AG09319 (cell line): Measurements from ENCODE around the gene BUB1B.

Experiments used
- DNase-seq: peaks from one replicate; pipeline ENCODE4 v3.0.0-alpha.2; 2010; ENCODE audit warnings: low read depth; ENCODE audit errors: extremely low read depth
- TF ChIP-seq, protein P1 (sequence below): IDR thresholded peaks from 2 replicates; pipeline ENCODE4 v1.5.1; 2011; ENCODE audit warnings: low read depth, mild to moderate bottlenecking, inconsistent platforms, low read length, moderate library complexity

The BUB1B gene

DNA sequence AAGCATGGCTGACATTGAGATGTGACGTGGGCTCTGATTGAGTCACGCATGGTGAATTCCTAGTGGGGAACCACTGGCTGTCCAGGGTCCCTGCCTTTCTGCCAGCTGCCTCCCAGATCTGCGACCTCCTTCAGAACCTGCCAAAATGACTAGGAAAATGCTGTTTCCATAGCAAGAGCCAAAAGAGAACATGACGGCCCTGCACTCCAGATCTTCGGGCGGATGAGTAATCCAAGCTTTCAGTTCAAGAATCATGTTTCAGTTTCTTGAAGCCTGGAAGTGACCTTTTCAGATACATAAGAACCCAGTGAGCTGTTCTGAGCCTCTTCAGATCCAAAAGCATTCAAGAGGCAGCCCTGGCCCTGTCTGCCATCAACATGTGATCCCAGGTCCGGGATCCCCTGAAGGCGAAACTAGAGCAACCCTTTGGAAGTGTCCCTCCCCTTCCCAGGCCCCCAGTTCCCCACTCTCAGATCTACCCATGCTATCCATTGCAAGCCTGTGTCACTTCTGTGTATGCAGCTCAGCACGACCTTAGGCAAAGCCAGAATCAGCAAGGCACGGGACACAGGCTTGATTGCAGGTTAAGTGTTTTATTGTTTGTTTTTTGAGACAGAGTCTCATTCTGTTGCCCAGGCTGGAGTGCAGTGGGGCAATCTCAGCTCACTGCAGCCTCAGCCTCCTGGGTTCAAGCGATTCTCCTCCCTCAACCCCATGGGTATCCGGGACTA lies 102.3 kb downstream of the BUB1B start:
- no peak for DNase-seq

DNA sequence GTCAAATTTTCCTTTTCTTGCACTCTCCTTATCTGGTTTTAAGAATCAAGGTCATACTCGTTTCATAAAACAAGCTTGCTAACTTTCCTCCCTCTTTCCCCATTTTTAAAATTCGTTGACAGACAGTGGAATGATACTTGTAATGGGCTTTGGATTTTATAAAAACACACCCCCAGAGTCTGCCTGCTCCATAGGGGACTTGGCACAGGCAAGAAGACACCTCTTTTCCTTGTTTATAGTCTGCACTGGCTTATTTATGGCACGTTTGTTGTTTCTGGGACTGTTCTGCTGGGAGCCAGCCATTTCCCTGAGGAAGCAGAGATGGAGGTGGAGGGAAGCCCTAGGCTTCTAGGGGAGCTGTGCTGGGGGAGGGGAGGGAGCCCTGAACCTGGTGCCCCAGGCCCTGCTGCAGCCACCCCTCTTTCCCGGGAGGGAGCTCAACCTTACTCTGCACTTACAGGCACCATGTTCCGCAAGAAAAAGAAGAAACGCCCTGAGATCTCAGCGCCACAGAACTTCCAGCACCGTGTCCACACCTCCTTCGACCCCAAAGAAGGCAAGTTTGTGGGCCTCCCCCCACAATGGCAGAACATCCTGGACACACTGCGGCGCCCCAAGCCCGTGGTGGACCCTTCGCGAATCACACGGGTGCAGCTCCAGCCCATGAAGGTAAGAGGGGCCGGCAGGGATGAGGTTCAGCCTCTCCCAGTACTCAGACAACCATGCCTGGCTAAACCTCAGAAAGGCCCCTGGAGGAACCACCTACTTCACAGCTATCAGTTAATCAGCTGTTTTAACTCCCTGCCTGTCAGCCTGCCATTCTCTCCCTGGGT lies 103.7 kb downstream of the BUB1B start:
- TF ChIP-seq, protein P1, sequence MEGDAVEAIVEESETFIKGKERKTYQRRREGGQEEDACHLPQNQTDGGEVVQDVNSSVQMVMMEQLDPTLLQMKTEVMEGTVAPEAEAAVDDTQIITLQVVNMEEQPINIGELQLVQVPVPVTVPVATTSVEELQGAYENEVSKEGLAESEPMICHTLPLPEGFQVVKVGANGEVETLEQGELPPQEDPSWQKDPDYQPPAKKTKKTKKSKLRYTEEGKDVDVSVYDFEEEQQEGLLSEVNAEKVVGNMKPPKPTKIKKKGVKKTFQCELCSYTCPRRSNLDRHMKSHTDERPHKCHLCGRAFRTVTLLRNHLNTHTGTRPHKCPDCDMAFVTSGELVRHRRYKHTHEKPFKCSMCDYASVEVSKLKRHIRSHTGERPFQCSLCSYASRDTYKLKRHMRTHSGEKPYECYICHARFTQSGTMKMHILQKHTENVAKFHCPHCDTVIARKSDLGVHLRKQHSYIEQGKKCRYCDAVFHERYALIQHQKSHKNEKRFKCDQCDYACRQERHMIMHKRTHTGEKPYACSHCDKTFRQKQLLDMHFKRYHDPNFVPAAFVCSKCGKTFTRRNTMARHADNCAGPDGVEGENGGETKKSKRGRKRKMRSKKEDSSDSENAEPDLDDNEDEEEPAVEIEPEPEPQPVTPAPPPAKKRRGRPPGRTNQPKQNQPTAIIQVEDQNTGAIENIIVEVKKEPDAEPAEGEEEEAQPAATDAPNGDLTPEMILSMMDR: no peak
- no peak for DNase-seq

More for the DNA sequence above, 102.3 kb downstream of the BUB1B start:
- TF ChIP-seq, protein P1: no peak

DNA sequence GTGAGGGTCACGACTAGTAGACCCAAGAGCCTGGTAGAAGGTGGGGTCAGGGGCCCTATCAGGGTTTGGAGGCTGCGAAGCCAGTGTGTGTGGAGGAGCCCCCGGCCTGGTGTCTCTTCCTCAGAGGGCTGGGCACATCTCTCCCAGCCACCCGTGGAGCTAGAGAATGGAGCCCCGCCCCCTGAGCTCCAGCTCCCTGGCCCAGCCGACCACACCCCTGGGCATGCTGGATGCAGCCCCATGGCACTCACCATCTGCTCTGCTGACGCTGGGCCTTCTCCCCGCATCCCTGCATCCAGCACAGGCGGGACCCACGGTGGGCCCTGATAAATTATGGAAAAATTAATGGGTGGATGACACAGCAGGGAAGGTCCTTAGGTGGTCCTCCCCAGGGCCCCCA lies 104.5 kb downstream of the BUB1B start:
- DNase-seq: no peak
- TF ChIP-seq, protein P1: no peak

DNA sequence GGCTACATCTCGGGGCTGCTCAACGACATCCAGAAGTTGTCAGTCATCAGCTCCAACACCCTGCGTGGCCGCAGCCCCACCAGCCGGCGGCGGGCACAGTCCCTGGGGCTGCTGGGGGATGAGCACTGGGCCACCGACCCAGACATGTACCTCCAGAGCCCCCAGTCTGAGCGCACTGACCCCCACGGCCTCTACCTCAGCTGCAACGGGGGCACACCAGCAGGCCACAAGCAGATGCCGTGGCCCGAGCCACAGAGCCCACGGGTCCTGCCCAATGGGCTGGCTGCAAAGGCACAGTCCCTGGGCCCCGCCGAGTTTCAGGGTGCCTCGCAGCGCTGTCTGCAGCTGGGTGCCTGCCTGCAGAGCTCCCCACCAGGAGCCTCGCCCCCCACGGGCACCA lies 105.0 kb downstream of the BUB1B start:
- TF ChIP-seq, protein P1: no peak
- DNase-seq: no peak

DNA sequence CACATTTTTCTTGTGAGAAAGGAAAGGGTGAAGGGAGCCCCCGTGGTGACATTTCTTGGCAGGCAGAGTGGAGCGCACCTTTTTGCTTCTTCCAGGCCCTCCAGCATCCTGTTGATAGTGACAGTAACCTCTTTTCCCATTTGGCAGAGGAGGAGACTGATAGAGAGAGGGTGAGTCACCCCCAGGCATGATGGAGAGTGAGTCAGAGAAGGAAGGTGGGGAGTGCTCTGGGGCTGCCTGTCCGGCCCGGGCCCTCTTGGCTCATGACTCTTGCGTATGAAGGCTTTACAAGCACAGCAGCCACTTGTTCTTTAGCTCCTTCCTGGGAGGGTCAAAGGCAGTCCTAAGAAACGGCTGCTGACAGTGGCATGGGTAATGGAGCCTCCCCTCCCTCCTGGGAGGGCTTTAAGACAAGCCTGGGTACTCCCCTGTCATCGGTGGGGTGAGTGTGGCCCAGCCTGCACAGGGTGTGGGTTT lies 106.0 kb downstream of the BUB1B start:
- DNase-seq: peak; percentile 57
- TF ChIP-seq, protein P1: no peak

DNA sequence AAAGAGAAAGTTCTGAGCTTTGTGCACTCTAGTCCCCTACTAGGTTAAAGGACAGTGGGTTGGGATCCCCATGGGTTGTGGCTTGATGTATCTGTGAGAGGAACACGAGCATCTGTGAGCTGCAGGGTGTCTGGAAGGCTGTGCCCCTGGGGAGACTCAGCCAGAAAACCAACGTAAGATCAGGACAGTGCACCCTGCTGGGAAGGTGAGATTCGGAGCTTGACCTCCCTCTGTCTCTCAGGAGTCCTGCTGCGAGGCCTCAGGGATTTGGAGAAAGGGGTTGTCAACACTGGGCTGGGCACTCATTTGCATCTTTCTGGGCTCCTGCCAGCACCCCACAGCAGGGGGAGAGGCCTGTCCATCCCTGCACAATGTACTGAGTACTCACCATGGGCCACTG lies 106.8 kb downstream of the BUB1B start:
- DNase-seq: no peak

DNA sequence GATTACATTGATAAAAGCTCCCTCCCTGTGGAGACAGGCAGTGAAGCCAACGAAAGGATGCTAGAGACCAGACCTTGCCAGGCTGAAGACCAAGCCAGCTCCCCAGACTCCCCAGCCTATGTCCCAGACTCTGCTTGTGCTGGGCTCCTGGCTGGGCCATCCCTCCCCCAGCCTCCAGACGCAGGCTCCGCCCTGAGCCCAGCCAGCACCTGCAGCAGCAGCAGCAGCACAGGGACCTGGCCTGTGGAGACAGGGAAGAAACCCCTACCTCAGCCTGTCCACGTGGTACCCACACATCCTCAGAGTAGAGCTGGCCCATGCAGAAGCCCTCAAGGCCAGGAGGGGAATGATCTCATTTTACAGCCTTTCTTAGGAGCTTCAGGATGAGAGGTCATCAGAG lies 108.7 kb downstream of the BUB1B start:
- DNase-seq: no peak

More for the DNA sequence above, 106.8 kb downstream of the BUB1B start:
- TF ChIP-seq, protein P1: no peak

More for the DNA sequence above, 108.7 kb downstream of the BUB1B start:
- TF ChIP-seq, protein P1: no peak
